Uterus (tissue), 2 donors: ENCODE measurements around the gene NFKB2.

ENCODE experiments used
- CTCF ChIP-seq, 4 experiments: fragments of 200-600 bp in 2 of 4; fragments of 450-650 bp in 2 of 4; sonication (generic) in 2 of 4; IDR thresholded peaks; one replicate each; pipeline ENCODE4 v1.5.1; 2016 to 2019; ENCODE audit warnings: antibody characterized with exemption in 4 of 4, mild to moderate bottlenecking in 2 of 4, moderate library complexity in 1 of 4
- POLR2A ChIP-seq, 2 donors: fragments of 450-650 bp; IDR thresholded peaks; one replicate each; pipeline ENCODE4 v1.6.1; 2016; ENCODE audit warnings: antibody characterized with exemption in 2 of 2, mild to moderate bottlenecking in 1 of 2, moderate library complexity in 1 of 2

GRCh38 chr10:102424916-102425315 lies 29.4 kb downstream of the NFKB2 start:
- TF ChIP-seq POLR2A (IDR thresholded peaks at IDR 0.05) (no peak), CTCF (IDR thresholded peaks at IDR 0.05) (no peak)
